SU-DHL-6 (cell line): ENCODE data around the gene RUFY3.
A peak's percentile ranks its signal among the peaks of the same experiment; 100 is the strongest.

Source experiments
- H2AFZ ChIP-seq: fragments of 200-600 bp; sonication (generic); 2 replicates; pipeline ENCODE4 v1.6.1; 2014; ENCODE audit warnings: low read depth, mild to moderate bottlenecking, moderate library complexity, mixed read lengths, antibody characterized with exemption, low read length; ENCODE audit not compliant: severe bottlenecking
- H3F3A ChIP-seq: fragments of 200-600 bp; shearing (Covaris generic); 2 replicates; pipeline ENCODE4 v1.6.0; 2016; ENCODE audit warnings: antibody characterized with exemption, mild to moderate bottlenecking; ENCODE audit not compliant: insufficient read depth
- H3K27ac ChIP-seq: fragments of 200-600 bp; sonication (generic); 2 replicates; pipeline ENCODE4 v1.5.1; 2016; ENCODE audit warnings: low read depth, mild to moderate bottlenecking, low read length, moderate library complexity, mixed read lengths
- H3K27me3 ChIP-seq: fragments of 200-600 bp; sonication (generic), shearing (Covaris generic); 2 replicates; pipeline ENCODE4 v1.6.0; 2014; ENCODE audit warnings: mild to moderate bottlenecking, low read length
- H3K36me3 ChIP-seq: fragments of 200-600 bp; sonication (generic); 2 replicates; pipeline ENCODE4 v1.6.1; 2014; ENCODE audit warnings: mild to moderate bottlenecking, low read length, mixed read lengths
- H3K4me2 ChIP-seq: fragments of 300-600, 200-600 bp; shearing (Covaris generic), sonication (generic); 2 replicates; pipeline ENCODE4 v1.6.0; 2014; ENCODE audit warnings: low read length, low read depth, mild to moderate bottlenecking; ENCODE audit not compliant: poor library complexity, severe bottlenecking
- H3K4me3 ChIP-seq: fragments of 200-600 bp; sonication (generic); 2 replicates; pipeline ENCODE4 v1.5.1; 2014; ENCODE audit warnings: antibody characterized with exemption, low read length, mild to moderate bottlenecking, mixed read lengths; ENCODE audit not compliant: insufficient read depth, poor library complexity, severe bottlenecking
- H3K79me2 ChIP-seq: fragments of 200-600 bp; sonication (generic); 2 replicates; pipeline ENCODE4 v1.6.1; 2014; ENCODE audit warnings: mild to moderate bottlenecking, low read length, moderate library complexity; ENCODE audit not compliant: insufficient read depth
- H3K9ac ChIP-seq: fragments of 200-600 bp; sonication (generic); 2 replicates; pipeline ENCODE4 v1.7.0; 2014; ENCODE audit warnings: mild to moderate bottlenecking, low read length
- H3K9me2 ChIP-seq: fragments of 200-600 bp; sonication (generic); replicated peaks from 2 replicates; pipeline ENCODE4 v1.6.1; 2014; ENCODE audit warnings: low read length; ENCODE audit not compliant: insufficient read depth
- H3K9me3 ChIP-seq: fragments of 200-600 bp; sonication (generic); 2 replicates; pipeline ENCODE4 v1.6.1; 2014; ENCODE audit warnings: low read length, mixed read lengths; ENCODE audit not compliant: insufficient read depth
- H4K20me1 ChIP-seq: fragments of 200-600 bp; sonication (generic); 2 replicates; pipeline ENCODE4 v1.6.1; 2014; ENCODE audit warnings: low read depth, mild to moderate bottlenecking, antibody characterized with exemption, low read length, moderate library complexity, mixed read lengths
- CTCF ChIP-seq: fragments of 200-600 bp; sonication (generic); IDR thresholded peaks from one replicate; pipeline ENCODE4 v1.5.1; 2017; ENCODE audit warnings: antibody characterized with exemption, mild to moderate bottlenecking, low read length, moderate library complexity; ENCODE audit not compliant: insufficient read depth, poor library complexity, severe bottlenecking
- EZH2phosphoT487 ChIP-seq: fragments of 200-600 bp; sonication (generic), shearing (Covaris generic); conservative IDR thresholded peaks from 2 replicates; pipeline ENCODE4 v1.6.1; 2018; ENCODE audit warnings: mild to moderate bottlenecking, antibody characterized with exemption, low read length, moderate library complexity, mixed read lengths

Gene RUFY3

GRCh38 chr4:70721747-70722146 is at the start of gene RUFY3:
RUFY3 (plus strand) TSS chr4:70721964; CDS start chr4:70722574, 610 bp downstream.
- no peaks in the 10 kb centered on the region for H3K36me3 ChIP-seq
- no peaks in the 10 kb centered on the region for H3K27me3 ChIP-seq
- H3K27ac ChIP-seq: no peak within 1 kb of the TSS
- no peaks in the 10 kb centered on the region for H3K9me2 ChIP-seq
- TF ChIP-seq EZH2phosphoT487: no peak
- no peak for TF ChIP-seq CTCF
- H3K9me3 ChIP-seq: no peaks in the 10 kb centered on the region
- no peaks in the 10 kb centered on the region for H3K79me2 ChIP-seq
- H4K20me1 ChIP-seq: no peaks in the 10 kb centered on the region
- H2AFZ ChIP-seq: no peak within 1 kb of the TSS
- no peaks in the 10 kb centered on the region for H3F3A ChIP-seq
- H3K4me3 ChIP-seq: no peak within 1 kb of the TSS
- no peak within 1 kb of the TSS for H3K9ac ChIP-seq
- no peak within 1 kb of the TSS for H3K4me2 ChIP-seq

- H3K36me3 ChIP-seq: no peaks in the 10 kb centered on the region
- no peak overlapping the region for H3K4me3 ChIP-seq
- H3K79me2 ChIP-seq: no peaks in the 10 kb centered on the region
- no peak overlapping the region for H3K27ac ChIP-seq
- H2AFZ ChIP-seq: no peak overlapping the region
- H4K20me1 ChIP-seq: no peaks in the 10 kb centered on the region
- no peaks in the 10 kb centered on the region for H3K27me3 ChIP-seq
- TF ChIP-seq CTCF (no peak), EZH2phosphoT487 (no peak)
- peak overlapping the region; percentile 83 for H3K4me2 ChIP-seq
- H3F3A ChIP-seq: peaks cover 30% of the 10 kb centered on the region; the same call in 1 of the 2 replicates
- no peaks in the 10 kb centered on the region for H3K9me3 ChIP-seq
- H3K9ac ChIP-seq: no peak overlapping the region
- no peaks in the 10 kb centered on the region for H3K9me2 ChIP-seq
These were observed 47.6 kb upstream of the RUFY3 start for GRCh38 chr4:70674191-70674590.

- no peak overlapping the region for H3K4me3 ChIP-seq
- no peaks in the 10 kb centered on the region for H3K36me3 ChIP-seq
- no peaks in the 10 kb centered on the region for H3K27me3 ChIP-seq
- no peak overlapping the region for H3K9ac ChIP-seq
- H3K27ac ChIP-seq: 0 out of 2 replicates have a peak overlapping the region, but pooled peaks have one; percentile 64
- peaks cover 27% of the 10 kb centered on the region; the same call in 1 of the 2 replicates for H3F3A ChIP-seq
- H3K4me2 ChIP-seq: peak overlapping the region; percentile 83
- no peaks in the 10 kb centered on the region for H3K9me3 ChIP-seq
- no peaks in the 10 kb centered on the region for H3K9me2 ChIP-seq
- H3K79me2 ChIP-seq: no peaks in the 10 kb centered on the region
- TF ChIP-seq EZH2phosphoT487 (no peak), CTCF (no peak)
- no peak overlapping the region for H2AFZ ChIP-seq
- H4K20me1 ChIP-seq: no peaks in the 10 kb centered on the region
These were observed 47.0 kb upstream of the RUFY3 start for GRCh38 chr4:70674731-70675130.
